IPS-15b (cell line): ENCODE data around the gene ABHD18.
"Not testable (repeated sequence)": the region's sequence is repeated elsewhere in the genome, so short reads cannot be mapped to it uniquely, and the experiment has no call there.

Experiments used
- H3K27me3 ChIP-seq: one replicate; pipeline ENCODE4 v1.6.1; 2013; ENCODE audit warnings: low read length; ENCODE audit not compliant: control insufficient read depth, insufficient read depth
- H3K36me3 ChIP-seq: one replicate; pipeline ENCODE4 v1.6.1; 2013; ENCODE audit warnings: low read length; ENCODE audit not compliant: control insufficient read depth, insufficient read depth
- H3K4me1 ChIP-seq: one replicate; pipeline ENCODE4 v1.6.1; 2013; ENCODE audit warnings: mild to moderate bottlenecking, low read length; ENCODE audit not compliant: control insufficient read depth, insufficient read depth
- H3K4me3 ChIP-seq: one replicate; pipeline ENCODE4 v1.5.1; 2013; ENCODE audit warnings: low read depth, low read length
- H3K9ac ChIP-seq: one replicate; pipeline ENCODE4 v1.6.1; 2013; ENCODE audit warnings: low read depth, mild to moderate bottlenecking, low read length
- H3K9me3 ChIP-seq: one replicate; pipeline ENCODE4 v1.6.1; 2013; ENCODE audit warnings: mild to moderate bottlenecking, low read length; ENCODE audit not compliant: control insufficient read depth, insufficient read depth

The ABHD18 gene

GRCh38 chr4:127965062-127965802 is at the start of gene ABHD18, which contains the start of gene MFSD8:
Gene ABHD18, plus strand, starts transcription at chr4:127965406. Its CDS starts 17,550 bp downstream, at chr4:127982956.
Gene MFSD8, minus strand, starts transcription at chr4:127965173. Its CDS starts 40 bp downstream, at chr4:127965133.
- Histone ChIP-seq H3K4me1 (no peaks in the 10 kb centered on the region), H3K9ac (peak within 1 kb of the TSS; percentile 88), H3K36me3 (no peaks in the 10 kb centered on the region), H3K27me3 (no peaks in the 10 kb centered on the region), H3K9me3 (no peaks in the 10 kb centered on the region), H3K4me3 (peak within 1 kb of the TSS; percentile 95)

GRCh38 chr4:127916512-127916911 is 48.7 kb upstream of the ABHD18 start:
- H3K9ac ChIP-seq = no peak overlapping the region
- H3K4me1 ChIP-seq = no peaks in the 10 kb centered on the region
- no peak overlapping the region for H3K4me3 ChIP-seq
- H3K36me3 ChIP-seq = no peaks in the 10 kb centered on the region
- no peaks in the 10 kb centered on the region for H3K27me3 ChIP-seq
- no peaks in the 10 kb centered on the region for H3K9me3 ChIP-seq

GRCh38 chr4:127917151-127917550 is 48.1 kb upstream of the ABHD18 start:
- Histone ChIP-seq H3K4me3 (no peak overlapping the region), H3K36me3 (no peaks in the 10 kb centered on the region), H3K27me3 (no peaks in the 10 kb centered on the region), H3K9me3 (no peaks in the 10 kb centered on the region), H3K4me1 (no peaks in the 10 kb centered on the region), H3K9ac (no peak overlapping the region)

- H3K9ac ChIP-seq = no peak overlapping the region
- H3K36me3 ChIP-seq = no peaks in the 10 kb centered on the region
- no peaks in the 10 kb centered on the region for H3K27me3 ChIP-seq
- H3K4me1 ChIP-seq = no peaks in the 10 kb centered on the region
- H3K9me3 ChIP-seq = no peaks in the 10 kb centered on the region
- no peak overlapping the region for H3K4me3 ChIP-seq
Measured at GRCh38 chr4:127920521-127920920, 44.7 kb upstream of the ABHD18 start.

- Histone ChIP-seq H3K9ac (no peak overlapping the region), H3K27me3 (no peaks in the 10 kb centered on the region), H3K36me3 (peaks cover 2% of the 10 kb centered on the region), H3K4me1 (no peaks in the 10 kb centered on the region), H3K4me3 (no peak overlapping the region), H3K9me3 (no peaks in the 10 kb centered on the region)
Measured at GRCh38 chr4:127922226-127922625, 43.0 kb upstream of the ABHD18 start.

GRCh38 chr4:127925720-127926119 is 39.5 kb upstream of the ABHD18 start:
- not testable (repeated sequence) for H3K9ac ChIP-seq, H3K4me1 ChIP-seq, H3K4me3 ChIP-seq, H3K36me3 ChIP-seq, H3K9me3 ChIP-seq, H3K27me3 ChIP-seq

- peaks cover 2% of the 10 kb centered on the region for H3K36me3 ChIP-seq
- no peaks in the 10 kb centered on the region for H3K9me3 ChIP-seq
- H3K27me3 ChIP-seq = no peaks in the 10 kb centered on the region
- no peaks in the 10 kb centered on the region for H3K4me1 ChIP-seq
- no peak overlapping the region for H3K9ac ChIP-seq
- no peak overlapping the region for H3K4me3 ChIP-seq
Measured at GRCh38 chr4:127930175-127930574, 35.0 kb upstream of the ABHD18 start.

GRCh38 chr4:127931836-127932235 is 33.4 kb upstream of the ABHD18 start:
- not testable (repeated sequence) for H3K9me3 ChIP-seq, H3K9ac ChIP-seq, H3K27me3 ChIP-seq, H3K4me3 ChIP-seq, H3K4me1 ChIP-seq, H3K36me3 ChIP-seq

GRCh38 chr4:127936974-127937373 is 28.2 kb upstream of the ABHD18 start:
- Histone ChIP-seq H3K36me3 (no peaks in the 10 kb centered on the region), H3K27me3 (no peaks in the 10 kb centered on the region), H3K4me1 (no peaks in the 10 kb centered on the region), H3K9me3 (no peaks in the 10 kb centered on the region), H3K9ac (no peak overlapping the region), H3K4me3 (no peak overlapping the region)

GRCh38 chr4:127957105-127957504 is 8.1 kb upstream of the ABHD18 start:
- Histone ChIP-seq H3K9ac (no peak overlapping the region), H3K27me3 (no peaks in the 10 kb centered on the region), H3K4me1 (no peaks in the 10 kb centered on the region), H3K9me3 (no peaks in the 10 kb centered on the region), H3K4me3 (no peak overlapping the region), H3K36me3 (no peaks in the 10 kb centered on the region)

- no peaks in the 10 kb centered on the region for H3K36me3 ChIP-seq
- no peak overlapping the region for H3K4me3 ChIP-seq
- no peak overlapping the region for H3K9ac ChIP-seq
- H3K4me1 ChIP-seq = no peaks in the 10 kb centered on the region
- no peaks in the 10 kb centered on the region for H3K27me3 ChIP-seq
- no peaks in the 10 kb centered on the region for H3K9me3 ChIP-seq
Measured at GRCh38 chr4:127959794-127960193, 5.4 kb upstream of the ABHD18 start.

GRCh38 chr4:127963633-127964398 is 1.4 kb upstream of the ABHD18 start:
- not testable (repeated sequence) for H3K9ac ChIP-seq, H3K4me1 ChIP-seq, H3K27me3 ChIP-seq, H3K9me3 ChIP-seq, H3K36me3 ChIP-seq
- H3K4me3 ChIP-seq = peak overlapping the region; percentile 95
